Measurements from ENCODE around the gene RGS7.

Gene RGS7

DNA sequence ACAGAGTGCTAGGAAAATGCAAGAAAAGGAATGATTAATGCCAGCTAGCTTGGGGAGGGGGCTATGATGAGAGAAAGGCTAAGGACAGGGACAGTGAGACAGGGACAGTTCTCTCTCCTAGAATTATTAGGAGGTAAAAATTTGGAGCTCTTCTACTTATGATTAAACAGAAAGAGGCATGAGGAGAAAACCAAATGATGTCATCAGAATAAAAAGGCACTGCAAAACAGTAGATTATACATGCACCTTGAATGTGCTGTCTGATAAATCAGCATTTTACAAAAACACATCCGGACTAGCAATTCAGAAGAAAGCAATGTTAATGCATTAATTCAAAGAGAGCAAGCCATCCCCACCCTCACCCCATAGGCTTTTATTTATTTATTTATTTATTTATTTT lies 277.5 kb downstream of the RGS7 start:
- DNase-seq (ENCODE audit: low read depth in 2 of 2): no peak

DNA sequence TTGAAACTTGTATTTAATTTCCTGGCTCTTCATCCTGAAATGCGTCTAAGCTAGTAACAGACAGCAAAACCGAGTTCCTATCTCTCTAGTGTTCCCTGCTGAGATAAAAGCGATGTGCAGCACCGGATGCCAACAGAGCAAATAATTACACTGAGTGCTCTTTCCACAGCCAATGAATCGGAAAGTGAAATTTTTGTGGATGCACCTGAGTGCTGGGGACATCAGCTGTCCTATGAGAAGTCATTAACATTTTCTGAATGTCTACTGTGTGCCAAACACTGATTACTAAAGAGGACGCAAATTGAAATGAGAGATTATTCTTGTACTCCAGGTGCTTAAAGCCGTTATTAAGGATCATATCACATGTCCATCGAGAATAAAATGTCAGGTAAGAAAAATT lies 278.0 kb downstream of the RGS7 start:
- DNase-seq (ENCODE audit: low read depth in 2 of 2): no peak

GRCh38 chr1:241077386-241078147 lies 279.4 kb downstream of the RGS7 start:
- no peak for DNase-seq (ENCODE audit: low read depth in 2 of 2)

- DNase-seq (ENCODE audit: low read depth in 2 of 2): no peak
Observed at GRCh38 chr1:241074507-241074906, 282.5 kb downstream of the RGS7 start.

GRCh38 chr1:241068359-241068758 lies 288.6 kb downstream of the RGS7 start:
- DNase-seq (ENCODE audit: low read depth in 2 of 2): no peak

- no peak for DNase-seq (ENCODE audit: low read depth in 2 of 2)
Observed at GRCh38 chr1:241063276-241063675, 293.7 kb downstream of the RGS7 start.

GRCh38 chr1:241061062-241061461 lies 295.9 kb downstream of the RGS7 start:
- no peak for DNase-seq (ENCODE audit: low read depth in 2 of 2)

DNA sequence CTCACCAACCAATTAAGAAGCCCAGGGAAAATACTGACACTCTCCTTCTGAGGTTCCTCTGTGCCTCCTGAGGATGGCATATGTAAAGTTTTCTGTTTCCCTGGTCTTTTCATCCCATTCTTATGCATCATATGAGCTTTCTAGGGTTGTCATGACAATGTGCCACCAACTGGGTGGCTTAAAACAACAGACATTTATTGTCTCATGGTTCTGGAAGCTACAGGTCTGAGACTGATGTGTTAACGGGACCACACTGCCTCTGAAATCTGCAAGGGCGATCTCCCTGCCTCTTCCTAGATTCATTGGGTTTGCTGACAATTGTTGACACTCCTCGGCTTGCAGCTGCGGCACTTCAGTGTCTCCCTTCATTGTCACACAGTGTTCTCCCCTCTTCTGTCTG lies 308.4 kb downstream of the RGS7 start:
- no peak for DNase-seq (ENCODE audit: low read depth in 2 of 2)

DNA sequence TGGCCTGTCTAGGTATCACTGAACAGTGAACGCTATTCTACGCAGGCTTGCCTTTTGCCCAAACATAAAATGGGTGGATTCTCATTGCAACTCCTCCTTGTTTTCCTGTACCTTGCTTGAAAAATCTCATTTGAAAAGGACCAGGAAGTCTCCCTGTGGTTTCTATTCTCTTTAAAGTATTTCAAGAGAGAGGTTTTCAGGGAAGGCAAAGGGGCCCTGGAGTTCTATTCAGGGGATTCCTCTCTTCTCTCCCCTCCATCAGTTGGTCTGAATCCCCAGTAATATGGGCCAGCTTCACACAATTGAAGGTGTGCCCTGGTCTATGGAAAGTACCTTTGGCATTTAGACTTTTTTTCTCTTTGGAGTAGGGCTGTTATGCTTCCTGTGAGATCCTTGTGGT lies 311.3 kb downstream of the RGS7 start:
- no peak for DNase-seq (ENCODE audit: low read depth in 2 of 2)

- DNase-seq (ENCODE audit: low read depth in 2 of 2): no peak
Observed at GRCh38 chr1:241034203-241034936, 322.6 kb downstream of the RGS7 start.

- DNase-seq (ENCODE audit: low read depth in 2 of 2): no peak
Observed at GRCh38 chr1:241024834-241025233, 332.2 kb downstream of the RGS7 start.

- no peak for DNase-seq (ENCODE audit: low read depth in 2 of 2)
Observed at GRCh38 chr1:241022366-241022765, 334.6 kb downstream of the RGS7 start.

DNA sequence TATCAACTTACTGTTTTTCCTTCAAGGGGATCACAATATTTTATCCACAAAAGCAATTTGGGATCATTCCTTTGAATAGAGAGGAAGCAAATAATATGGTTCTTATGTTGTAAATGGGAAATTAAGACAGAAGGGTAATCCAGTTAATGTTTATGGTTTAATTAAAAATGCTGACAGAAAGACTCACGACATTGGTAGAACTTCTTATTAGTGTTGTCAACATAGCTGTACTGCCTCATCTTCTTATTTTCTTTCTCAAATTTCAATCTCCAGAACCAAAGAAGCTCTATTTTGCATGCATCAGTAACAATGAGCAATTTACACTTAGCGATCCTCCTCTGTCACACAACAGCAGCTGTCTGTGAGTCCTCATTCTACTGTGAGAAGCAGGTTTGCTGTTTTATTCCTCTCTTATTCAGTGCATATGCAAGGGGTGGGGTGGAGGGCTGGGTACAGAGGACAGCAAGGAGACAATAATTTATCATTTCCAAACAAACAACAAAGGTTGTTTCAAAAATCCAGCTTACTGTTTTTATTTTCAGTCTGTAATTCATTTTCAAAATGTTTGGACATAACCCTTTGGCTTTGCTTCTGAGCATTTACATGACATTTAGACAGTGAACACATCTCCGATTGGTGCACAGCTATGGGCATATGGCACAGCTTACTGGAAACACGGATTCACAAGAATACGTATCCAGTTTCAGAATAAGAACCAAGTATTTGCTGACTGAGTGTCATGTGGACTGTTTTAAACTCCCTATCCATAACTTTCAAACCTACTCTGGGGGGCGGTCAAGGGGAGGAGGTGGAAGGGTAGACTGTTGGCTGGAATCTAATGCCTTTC lies 335.9 kb downstream of the RGS7 start:
- no peak for DNase-seq (ENCODE audit: low read depth in 2 of 2)

- no peak for DNase-seq (ENCODE audit: low read depth in 2 of 2)
Observed at GRCh38 chr1:241012708-241013340, 344.2 kb downstream of the RGS7 start.

GRCh38 chr1:241007668-241008067 lies 349.3 kb downstream of the RGS7 start:
- DNase-seq (ENCODE audit: low read depth in 2 of 2): no peak

DNA sequence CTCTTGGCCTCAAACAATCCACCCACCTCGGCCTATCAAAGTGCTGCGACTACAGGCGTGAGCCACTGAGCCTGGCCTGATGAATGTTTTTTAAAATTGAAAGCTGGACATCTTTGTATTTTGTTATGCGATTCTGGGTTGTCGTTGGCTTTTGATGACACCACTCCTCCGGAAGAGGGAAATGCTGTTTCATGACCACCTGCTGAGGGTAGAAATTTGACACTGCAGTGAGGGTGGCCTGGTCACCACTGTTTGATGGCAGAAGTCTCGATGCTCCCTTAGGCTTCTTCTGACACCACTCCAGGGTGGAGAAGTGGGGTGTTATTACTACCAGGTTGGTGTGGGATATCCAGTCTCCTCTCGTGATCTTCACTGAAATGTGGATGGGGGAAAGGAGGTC lies 357.2 kb downstream of the RGS7 start:
- no peak for DNase-seq (ENCODE audit: low read depth in 2 of 2)

DNA sequence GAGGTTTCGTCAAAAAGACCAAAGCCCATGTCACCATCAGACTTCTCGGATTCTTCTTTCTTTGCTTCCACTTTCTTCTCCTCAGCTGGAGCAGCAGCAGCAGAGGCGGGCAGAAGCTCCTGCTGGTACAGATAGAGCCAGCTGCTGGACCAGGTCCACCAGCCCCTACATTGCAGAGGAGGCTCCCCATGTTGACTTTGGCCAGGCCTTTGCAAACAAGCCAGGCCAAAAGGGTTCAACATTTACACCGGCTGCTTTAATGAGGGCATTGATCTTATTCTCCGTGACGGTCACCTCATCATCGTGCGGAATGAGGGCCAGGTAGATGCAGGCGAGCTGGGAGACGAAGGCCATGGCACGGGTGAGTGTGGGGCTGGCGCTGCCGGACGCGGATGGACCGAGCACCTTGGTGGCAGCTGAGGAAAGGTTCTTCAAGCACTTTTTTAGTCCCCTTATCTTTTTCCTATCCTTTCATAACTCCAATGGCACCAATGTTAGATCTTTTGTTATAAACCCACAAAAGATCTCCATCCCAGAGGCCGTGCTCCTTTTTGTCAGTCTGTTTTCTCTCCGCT lies 358.5 kb downstream of the RGS7 start:
- DNase-seq (ENCODE audit: low read depth in 2 of 2): no peak

DNA sequence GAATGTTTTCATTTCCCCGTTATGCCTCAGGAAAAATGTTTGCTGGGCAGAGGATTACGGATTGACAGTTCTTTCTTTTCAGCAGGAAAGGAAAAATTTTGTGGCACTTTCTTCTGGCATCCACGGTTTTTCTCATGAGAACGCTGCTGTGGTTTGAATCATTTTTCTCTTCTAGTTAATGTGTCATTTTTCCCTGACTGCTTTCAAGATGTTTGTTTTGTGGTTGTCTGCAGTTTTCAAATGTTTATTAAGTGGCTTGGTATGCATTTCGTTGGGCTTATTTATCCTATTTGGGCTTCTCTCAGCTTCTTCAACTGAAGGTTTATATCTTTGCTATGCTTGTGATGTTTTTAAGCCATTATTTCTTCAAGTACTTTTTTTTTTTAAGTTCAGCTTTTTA lies 359.0 kb downstream of the RGS7 start:
- no peak for DNase-seq (ENCODE audit: low read depth in 2 of 2)

DNA sequence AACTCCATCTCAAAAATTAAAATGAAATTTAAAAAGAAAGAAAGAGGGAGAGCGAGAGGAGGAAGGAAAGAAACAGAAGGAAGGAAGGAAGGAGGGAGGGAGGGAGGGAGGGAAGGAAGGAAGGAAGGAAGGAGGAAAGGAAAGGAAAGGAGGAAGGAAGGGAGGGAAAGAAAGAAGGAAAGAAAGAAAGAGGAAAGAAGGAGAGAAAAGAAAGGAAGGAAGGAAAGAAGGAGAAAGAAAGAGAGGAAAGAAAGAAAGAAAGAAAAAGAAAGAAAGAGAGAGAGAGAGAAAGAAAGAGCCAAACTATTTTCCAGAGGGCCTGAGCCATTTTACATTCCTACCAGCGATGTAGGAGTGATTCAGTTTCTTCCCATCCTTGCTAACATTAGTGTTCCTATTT lies 364.0 kb downstream of the RGS7 start:
- no peak for DNase-seq (ENCODE audit: low read depth in 2 of 2)

DNA sequence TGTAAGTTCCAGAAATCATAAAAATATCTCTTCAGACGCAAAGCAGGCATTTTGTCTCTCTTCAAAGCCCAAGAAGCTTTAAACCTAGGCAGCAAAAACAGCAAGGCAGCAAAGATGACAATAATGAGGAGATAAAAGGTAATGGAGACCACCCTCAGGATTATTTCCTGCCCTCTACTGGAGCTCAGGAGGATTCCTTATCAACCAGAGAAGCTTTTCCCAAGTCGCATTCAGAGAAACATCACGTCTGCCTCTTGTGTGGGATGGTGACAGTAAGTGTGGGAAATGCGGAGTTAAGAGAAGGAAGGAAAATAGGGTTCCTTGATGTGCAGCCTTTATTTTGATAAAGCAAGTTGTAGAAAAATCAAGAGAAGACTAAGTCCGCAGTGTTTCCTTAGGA lies 365.8 kb downstream of the RGS7 start:
- no peak for DNase-seq (ENCODE audit: low read depth in 2 of 2)

DNA sequence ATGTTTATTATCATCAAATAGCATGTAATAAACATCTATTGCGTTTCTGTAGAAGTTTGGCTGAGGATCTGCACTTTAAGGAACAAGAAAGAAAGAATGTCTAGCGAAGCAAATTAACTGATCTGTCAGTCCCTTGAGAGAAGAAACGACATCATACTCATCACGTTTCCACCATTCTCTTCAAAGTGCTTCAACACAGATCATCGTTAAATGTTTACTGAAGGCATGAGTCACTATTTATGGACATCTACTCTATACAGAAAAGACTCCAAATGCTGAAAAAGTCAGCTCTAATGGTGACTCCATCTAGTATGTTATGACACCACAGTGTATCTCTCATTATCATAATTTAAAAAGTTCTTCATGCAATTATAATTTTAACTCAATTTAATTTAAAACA lies 369.1 kb downstream of the RGS7 start:
- no peak for DNase-seq (ENCODE audit: low read depth in 2 of 2)

DNA sequence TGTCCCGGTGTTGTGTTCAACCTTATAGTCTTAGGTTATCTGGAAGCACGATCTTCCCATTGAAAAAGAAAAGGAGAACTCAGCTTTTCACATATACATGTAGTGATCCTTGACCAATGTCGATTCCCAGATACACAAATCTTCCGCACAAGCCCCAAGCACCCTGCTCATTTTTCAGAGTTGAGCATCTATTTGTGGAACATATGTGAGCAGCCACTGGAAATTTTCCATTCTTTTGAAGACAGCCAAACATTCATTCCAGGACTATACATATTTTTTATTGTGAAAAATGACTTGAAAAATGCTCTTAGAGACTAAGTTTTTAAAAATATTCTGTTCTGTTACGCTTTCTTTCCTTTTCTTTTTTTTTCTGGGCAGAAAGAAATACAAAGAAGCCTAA lies 371.9 kb downstream of the RGS7 start:
- DNase-seq (ENCODE audit: low read depth in 2 of 2): no peak

Measured in stimulated activated CD8-positive, alpha-beta memory T cell treated with anti-CD3 and anti-CD28 coated beads, Interleukin-2, amount 100 ng/mL, for 48 hours (primary cell).